ENCODE results near the gene BCL2L1. TPM values are rescaled to one million over a fixed set of nuclear protein-coding genes. Genes with fewer than 3 reads are reported as not detected.

Gene BCL2L1
- total RNA-seq, 1 donor from 2014 or later, result 60.0 TPM

DNA sequence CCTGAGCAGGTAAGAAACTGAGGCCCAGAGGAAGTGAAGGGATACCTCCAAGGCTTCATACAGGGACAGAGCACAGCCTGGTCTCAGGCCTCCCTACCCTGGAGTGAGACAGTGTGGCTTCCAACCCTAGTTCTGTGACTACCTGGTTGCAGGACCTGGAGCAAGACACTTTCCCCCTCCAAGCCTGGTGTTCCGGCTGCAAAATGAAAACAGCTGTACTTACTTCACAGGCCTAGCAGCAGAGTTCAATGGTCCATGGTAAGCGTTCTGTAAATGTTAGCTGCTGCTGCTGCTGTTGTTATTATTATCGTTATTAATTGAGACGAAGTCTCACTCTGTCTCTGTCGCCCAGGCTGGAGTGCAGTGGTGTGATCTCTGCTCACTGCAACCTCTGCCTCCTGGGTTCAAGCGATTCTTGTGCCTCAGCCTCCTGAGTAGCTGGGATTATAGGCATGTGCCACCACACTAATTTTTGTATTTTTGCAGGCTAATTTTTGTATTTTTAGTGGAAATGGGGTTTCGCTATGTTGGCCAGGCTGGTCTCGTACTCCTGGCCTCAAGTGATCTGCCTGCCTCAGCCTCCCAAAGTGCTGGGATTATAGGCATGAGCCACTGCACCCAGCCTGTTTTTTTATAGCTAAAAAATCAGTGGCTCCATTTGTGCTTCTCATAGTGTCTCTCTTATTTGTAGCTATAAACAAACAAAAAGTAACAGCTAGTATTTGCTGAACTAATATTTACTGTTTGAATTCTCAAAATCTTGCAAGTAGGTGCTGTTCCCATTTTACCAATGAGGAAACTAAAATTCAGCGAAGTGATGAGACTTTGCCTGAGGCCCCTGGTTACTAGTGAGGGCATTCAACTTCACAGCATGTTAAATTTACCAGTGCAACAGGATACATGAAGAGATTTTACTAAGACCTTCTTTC is 43.0 kb downstream of the BCL2L1 start:
- peaks cover 3% of the 10 kb centered on the region for H4K20me1 ChIP-seq (ENCODE audit: low read depth)
- no peak overlapping the region for H3K4me3 Mint-ChIP-seq
- H3K36me3 Mint-ChIP-seq, result peaks cover 13% of the 10 kb centered on the region
- H3K4me3 ChIP-seq, result no peak overlapping the region
- H3K9me3 ChIP-seq (ENCODE audit: low read depth), result no peaks in the 10 kb centered on the region
- peaks cover 10% of the 10 kb centered on the region for H3K27me3 Mint-ChIP-seq (ENCODE audit: insufficient read depth, low read depth)
- no peaks in the 10 kb centered on the region for H3K36me3 ChIP-seq
- no peaks in the 10 kb centered on the region for H3K27me3 ChIP-seq
- H3K79me2 ChIP-seq (ENCODE audit: low read depth), result peaks cover 42% of the 10 kb centered on the region
- no peak for DNase-seq (ENCODE audit: low spot score)
- peak overlapping the region; percentile 35 for H3K27ac Mint-ChIP-seq
- H3K27ac ChIP-seq, result peak overlapping the region; percentile 10
- no peak for TF ChIP-seq CTCF (IDR thresholded peaks at IDR 0.05)
- no peak for TF ChIP-seq EZH2phosphoT487 (IDR thresholded peaks at IDR 0.05)
- no peak for TF ChIP-seq EZH2 (IDR thresholded peaks at IDR 0.05)
- H3K4me1 Mint-ChIP-seq, result peaks cover 22% of the 10 kb centered on the region
- peaks cover 21% of the 10 kb centered on the region for H3K4me1 ChIP-seq
- H3K9ac ChIP-seq, result no peak overlapping the region
- no peaks in the 10 kb centered on the region for H3K9me3 Mint-ChIP-seq
- H3F3A ChIP-seq (ENCODE audit: low read depth), result peaks cover 3% of the 10 kb centered on the region
- H2AFZ ChIP-seq (replicated peaks), result no peak overlapping the region
- H3K4me2 ChIP-seq, result no peak overlapping the region

DNA sequence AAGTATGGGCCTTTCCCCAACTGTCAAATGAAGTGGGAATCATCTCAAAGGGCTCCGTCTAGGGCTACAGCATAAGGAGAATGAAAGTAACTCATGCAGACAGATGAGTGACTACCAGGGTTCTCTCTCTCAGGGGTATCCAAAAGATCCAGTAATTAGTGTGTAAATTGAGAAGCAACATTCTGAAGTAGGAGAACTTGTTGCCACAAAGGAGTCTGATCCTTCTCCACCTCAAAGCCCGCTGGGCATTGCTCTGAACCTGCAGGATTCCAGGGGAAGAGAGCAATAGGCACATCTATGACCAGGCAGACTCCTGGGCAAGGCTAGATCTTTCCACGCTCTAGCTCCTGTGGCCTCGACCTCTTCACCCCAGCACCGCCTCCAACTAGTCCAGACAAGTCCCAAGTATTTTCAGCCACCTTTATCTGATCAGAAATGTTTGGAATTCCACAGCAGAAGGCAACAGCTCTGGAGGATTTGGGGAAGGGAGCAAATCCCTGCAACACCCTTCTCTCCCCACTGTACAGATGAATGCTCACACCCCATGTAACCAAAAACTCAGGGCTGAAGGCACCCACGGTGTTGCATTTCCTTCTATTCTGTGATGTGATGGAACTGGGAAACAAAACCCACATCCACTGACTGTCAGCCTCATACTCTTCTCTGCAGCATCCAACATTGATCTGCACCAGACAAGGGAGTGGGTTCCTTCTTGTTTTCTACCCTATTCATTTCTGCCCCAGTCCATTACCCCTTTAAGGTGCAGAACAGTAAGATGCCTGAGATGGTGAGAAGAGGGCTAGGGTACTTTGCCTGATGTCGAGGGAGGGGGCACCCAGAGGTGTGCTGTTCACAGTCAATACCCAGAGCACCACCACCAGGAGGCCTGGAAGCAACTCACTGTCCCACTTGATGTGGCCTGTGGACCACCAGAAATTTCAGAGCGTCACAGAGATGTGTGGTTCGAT is 44.0 kb downstream of the BCL2L1 start:
- no peaks in the 10 kb centered on the region for H3K9me3 Mint-ChIP-seq
- peaks cover 11% of the 10 kb centered on the region for H3K36me3 Mint-ChIP-seq
- Histone ChIP-seq H3K4me2 (peak overlapping the region; percentile 10), H3K36me3 (no peaks in the 10 kb centered on the region), H3K4me3 (no peak overlapping the region), H3K27ac (peak overlapping the region; percentile 2), H3K4me1 (peaks cover 21% of the 10 kb centered on the region), H2AFZ (replicated peaks) (no peak overlapping the region), H3K27me3 (no peaks in the 10 kb centered on the region), H3F3A (ENCODE audit: low read depth) (peaks cover 3% of the 10 kb centered on the region), H3K79me2 (ENCODE audit: low read depth) (peaks cover 39% of the 10 kb centered on the region), H4K20me1 (ENCODE audit: low read depth) (peaks cover 3% of the 10 kb centered on the region), H3K9me3 (ENCODE audit: low read depth) (no peaks in the 10 kb centered on the region), H3K9ac (no peak overlapping the region)
- peak; percentile 54 for DNase-seq (ENCODE audit: low spot score)
- TF ChIP-seq EZH2 (IDR thresholded peaks at IDR 0.05) (no peak), CTCF (IDR thresholded peaks at IDR 0.05) (no peak), EZH2phosphoT487 (IDR thresholded peaks at IDR 0.05) (no peak)
- H3K27ac Mint-ChIP-seq, result peak overlapping the region; percentile 7
- peaks cover 22% of the 10 kb centered on the region for H3K4me1 Mint-ChIP-seq
- H3K4me3 Mint-ChIP-seq, result no peak overlapping the region
- peaks cover 10% of the 10 kb centered on the region for H3K27me3 Mint-ChIP-seq (ENCODE audit: insufficient read depth, low read depth)

DNA sequence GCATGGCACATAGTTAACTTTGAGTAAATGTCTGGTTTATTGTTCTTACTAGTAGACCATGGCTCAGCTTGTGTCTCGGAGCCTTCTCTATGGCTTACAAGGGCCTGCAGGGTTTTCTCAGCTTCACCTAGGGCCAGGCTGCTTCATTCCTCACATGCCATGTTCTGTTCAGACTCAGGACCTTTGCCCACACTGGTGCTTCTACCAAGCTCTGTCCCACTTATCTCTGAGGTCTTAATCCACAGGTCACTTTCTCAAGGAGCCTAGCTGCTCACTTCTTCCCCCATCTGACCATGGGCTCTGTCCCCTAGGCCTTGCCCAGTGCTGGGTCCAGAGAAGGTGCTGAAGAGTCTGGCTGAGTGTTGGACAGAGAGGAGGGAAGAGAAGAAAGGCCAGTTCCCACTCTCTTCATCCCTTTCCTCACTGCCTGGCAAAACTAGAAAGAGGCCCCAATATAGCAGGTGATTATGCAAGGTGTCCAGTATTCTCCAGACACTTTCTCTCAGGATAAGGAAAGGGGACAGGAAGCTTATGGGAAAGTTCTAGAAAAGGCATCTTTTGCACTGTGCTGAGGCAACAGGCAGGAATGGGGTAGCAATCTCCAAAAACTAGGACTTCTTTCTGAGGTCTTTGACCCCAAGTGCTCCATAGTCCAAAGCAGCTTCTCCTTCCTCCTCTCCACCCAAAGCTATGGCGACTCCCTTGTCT is 45.0 kb downstream of the BCL2L1 start:
- H3K36me3 ChIP-seq, result no peaks in the 10 kb centered on the region
- no peak overlapping the region for H3K4me2 ChIP-seq
- H3K4me1 ChIP-seq, result peaks cover 21% of the 10 kb centered on the region
- H4K20me1 ChIP-seq (ENCODE audit: low read depth), result peaks cover 3% of the 10 kb centered on the region
- TF ChIP-seq CTCF (IDR thresholded peaks at IDR 0.05), result no peak
- no peak for TF ChIP-seq EZH2phosphoT487 (IDR thresholded peaks at IDR 0.05)
- no peak for TF ChIP-seq EZH2 (IDR thresholded peaks at IDR 0.05)
- no peak for DNase-seq (ENCODE audit: low spot score)
- Mint-ChIP-seq H3K27ac (peak overlapping the region; percentile 42), H3K4me3 (no peak overlapping the region), H3K27me3 (ENCODE audit: insufficient read depth, low read depth) (peaks cover 10% of the 10 kb centered on the region), H3K9me3 (no peaks in the 10 kb centered on the region), H3K36me3 (peaks cover 11% of the 10 kb centered on the region), H3K4me1 (peaks cover 22% of the 10 kb centered on the region)
- H3K79me2 ChIP-seq (ENCODE audit: low read depth), result peaks cover 33% of the 10 kb centered on the region
- H3K9me3 ChIP-seq (ENCODE audit: low read depth), result no peaks in the 10 kb centered on the region
- no peak overlapping the region for H3K4me3 ChIP-seq
- no peak overlapping the region for H3K27ac ChIP-seq
- H3K27me3 ChIP-seq, result no peaks in the 10 kb centered on the region
- no peak overlapping the region for H2AFZ ChIP-seq (replicated peaks)
- H3F3A ChIP-seq (ENCODE audit: low read depth), result no peaks in the 10 kb centered on the region
- no peak overlapping the region for H3K9ac ChIP-seq

Measured in neural progenitor cell (in vitro differentiated cells).